ENCODE results near the gene ORM2.

DNA sequence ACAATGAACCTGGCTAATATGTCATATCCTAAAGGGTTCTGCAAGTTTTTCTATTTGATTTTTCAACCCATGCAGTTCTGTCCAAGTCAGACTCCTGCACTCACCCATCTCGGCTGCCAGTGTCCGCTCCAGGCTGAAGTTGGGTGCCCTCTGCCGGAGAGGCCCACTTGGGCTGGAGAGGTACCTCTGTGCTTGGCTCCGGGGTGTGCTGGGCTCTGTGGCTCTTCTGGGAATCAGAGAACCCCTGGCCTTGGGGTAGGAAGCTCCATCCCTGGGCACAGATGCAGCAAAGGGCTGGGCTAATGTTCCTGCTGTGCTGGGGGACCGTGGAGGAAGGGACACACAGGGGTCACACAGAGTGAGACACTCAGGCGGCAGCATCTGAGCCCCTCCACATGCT lies 26.2 kb downstream of the ORM2 start:
- TF ChIP-seq POLR2AphosphoS5 (IDR thresholded peaks at IDR 0.05; ENCODE audit: low read depth) (no peak), EZH2phosphoT487 (IDR thresholded peaks at IDR 0.05; ENCODE audit: unreplicated experiment) (no peak)
- TF ChIP-seq, protein P1, sequence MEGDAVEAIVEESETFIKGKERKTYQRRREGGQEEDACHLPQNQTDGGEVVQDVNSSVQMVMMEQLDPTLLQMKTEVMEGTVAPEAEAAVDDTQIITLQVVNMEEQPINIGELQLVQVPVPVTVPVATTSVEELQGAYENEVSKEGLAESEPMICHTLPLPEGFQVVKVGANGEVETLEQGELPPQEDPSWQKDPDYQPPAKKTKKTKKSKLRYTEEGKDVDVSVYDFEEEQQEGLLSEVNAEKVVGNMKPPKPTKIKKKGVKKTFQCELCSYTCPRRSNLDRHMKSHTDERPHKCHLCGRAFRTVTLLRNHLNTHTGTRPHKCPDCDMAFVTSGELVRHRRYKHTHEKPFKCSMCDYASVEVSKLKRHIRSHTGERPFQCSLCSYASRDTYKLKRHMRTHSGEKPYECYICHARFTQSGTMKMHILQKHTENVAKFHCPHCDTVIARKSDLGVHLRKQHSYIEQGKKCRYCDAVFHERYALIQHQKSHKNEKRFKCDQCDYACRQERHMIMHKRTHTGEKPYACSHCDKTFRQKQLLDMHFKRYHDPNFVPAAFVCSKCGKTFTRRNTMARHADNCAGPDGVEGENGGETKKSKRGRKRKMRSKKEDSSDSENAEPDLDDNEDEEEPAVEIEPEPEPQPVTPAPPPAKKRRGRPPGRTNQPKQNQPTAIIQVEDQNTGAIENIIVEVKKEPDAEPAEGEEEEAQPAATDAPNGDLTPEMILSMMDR (conservative IDR thresholded peaks at IDR 0.05; ENCODE audit: low read depth in 2 of 2), result no peak
- TF ChIP-seq, protein P2, sequence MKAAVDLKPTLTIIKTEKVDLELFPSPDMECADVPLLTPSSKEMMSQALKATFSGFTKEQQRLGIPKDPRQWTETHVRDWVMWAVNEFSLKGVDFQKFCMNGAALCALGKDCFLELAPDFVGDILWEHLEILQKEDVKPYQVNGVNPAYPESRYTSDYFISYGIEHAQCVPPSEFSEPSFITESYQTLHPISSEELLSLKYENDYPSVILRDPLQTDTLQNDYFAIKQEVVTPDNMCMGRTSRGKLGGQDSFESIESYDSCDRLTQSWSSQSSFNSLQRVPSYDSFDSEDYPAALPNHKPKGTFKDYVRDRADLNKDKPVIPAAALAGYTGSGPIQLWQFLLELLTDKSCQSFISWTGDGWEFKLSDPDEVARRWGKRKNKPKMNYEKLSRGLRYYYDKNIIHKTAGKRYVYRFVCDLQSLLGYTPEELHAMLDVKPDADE (IDR thresholded peaks at IDR 0.05), result no peak
- TF ChIP-seq, protein P3, sequence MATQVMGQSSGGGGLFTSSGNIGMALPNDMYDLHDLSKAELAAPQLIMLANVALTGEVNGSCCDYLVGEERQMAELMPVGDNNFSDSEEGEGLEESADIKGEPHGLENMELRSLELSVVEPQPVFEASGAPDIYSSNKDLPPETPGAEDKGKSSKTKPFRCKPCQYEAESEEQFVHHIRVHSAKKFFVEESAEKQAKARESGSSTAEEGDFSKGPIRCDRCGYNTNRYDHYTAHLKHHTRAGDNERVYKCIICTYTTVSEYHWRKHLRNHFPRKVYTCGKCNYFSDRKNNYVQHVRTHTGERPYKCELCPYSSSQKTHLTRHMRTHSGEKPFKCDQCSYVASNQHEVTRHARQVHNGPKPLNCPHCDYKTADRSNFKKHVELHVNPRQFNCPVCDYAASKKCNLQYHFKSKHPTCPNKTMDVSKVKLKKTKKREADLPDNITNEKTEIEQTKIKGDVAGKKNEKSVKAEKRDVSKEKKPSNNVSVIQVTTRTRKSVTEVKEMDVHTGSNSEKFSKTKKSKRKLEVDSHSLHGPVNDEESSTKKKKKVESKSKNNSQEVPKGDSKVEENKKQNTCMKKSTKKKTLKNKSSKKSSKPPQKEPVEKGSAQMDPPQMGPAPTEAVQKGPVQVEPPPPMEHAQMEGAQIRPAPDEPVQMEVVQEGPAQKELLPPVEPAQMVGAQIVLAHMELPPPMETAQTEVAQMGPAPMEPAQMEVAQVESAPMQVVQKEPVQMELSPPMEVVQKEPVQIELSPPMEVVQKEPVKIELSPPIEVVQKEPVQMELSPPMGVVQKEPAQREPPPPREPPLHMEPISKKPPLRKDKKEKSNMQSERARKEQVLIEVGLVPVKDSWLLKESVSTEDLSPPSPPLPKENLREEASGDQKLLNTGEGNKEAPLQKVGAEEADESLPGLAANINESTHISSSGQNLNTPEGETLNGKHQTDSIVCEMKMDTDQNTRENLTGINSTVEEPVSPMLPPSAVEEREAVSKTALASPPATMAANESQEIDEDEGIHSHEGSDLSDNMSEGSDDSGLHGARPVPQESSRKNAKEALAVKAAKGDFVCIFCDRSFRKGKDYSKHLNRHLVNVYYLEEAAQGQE (IDR thresholded peaks at IDR 0.05; ENCODE audit: unreplicated experiment), result no peak
